Measurements from ENCODE around the gene GDF11.

The GDF11 gene

DNA sequence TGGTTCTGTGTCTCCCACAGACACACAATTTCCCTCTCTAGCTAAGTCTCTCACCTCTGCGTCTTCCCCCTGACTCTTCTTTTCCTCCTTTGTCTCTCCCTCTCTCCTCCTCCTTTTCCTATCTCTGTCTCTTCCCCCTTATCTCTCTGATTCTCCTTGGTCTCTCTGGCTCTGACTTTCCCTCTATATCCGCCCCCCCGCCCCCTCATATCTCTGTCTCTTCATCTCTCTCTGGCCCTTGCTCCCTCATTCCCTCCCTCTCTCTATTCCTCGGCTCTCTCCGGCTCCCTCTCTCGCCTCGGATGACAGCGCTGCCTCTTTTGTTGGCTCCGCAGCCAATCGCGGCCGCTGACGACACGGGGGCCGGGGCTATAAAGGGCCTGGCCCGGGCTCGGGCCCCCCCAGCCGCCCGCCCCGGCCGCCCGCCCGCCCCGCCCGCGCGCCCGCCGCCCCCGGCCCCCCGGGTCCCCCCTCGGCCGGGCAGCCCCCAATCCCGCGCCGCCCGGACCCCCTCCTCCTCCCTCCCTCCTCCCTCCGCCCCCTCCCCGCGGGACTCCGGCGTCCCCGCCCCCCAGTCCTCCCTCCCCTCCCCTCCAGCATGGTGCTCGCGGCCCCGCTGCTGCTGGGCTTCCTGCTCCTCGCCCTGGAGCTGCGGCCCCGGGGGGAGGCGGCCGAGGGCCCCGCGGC lies at the start of gene GDF11:
Gene GDF11, plus strand, starts transcription at position 404 of the 687 bp plus-strand sequence. Its CDS starts 195 bp downstream, at position 599.
- peak; percentile 93 for DNase-seq (ENCODE audit: low spot score)

DNA sequence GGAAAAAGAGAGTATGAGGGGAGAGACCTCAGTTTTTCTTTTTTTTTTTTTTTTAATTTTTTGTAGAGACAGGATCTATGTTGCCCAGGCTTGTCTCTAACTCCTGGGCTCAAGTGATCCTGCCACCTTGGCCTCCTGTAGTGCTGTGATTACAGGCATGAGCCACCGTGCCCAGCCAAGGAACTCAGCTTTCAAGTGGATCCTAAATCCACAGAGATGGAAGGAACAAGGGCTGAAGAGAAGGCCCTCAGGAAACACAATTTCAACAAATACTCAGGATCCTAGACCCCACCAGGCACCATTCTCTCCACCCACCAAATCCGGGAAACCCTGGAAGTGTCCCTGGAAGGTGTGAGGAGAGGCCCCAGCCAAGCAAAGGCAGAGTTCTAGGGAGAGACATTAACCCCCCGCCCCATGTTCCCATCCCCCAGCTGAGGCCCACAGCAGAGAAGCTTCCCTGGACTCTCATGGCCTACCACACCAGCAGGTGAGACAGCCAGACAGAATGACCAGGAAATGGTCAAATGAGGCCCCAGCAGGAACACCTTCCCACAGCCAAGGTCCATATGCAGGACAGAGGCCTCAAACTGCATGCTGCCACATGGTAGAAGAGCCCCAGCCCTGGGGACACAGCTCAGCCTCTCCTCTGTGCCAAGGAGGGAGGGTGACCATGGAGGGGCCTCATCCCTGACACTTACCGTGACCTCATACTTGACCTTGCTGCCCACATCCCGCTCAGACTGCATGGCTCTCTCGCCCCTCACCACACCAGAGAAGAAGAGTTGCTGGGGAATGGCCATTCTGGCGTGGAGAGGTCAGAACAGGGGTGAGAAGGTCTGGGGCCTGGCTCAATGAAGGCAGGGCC lies 49.4 kb upstream of the GDF11 start:
- DNase-seq (ENCODE audit: low spot score): no peak

DNA sequence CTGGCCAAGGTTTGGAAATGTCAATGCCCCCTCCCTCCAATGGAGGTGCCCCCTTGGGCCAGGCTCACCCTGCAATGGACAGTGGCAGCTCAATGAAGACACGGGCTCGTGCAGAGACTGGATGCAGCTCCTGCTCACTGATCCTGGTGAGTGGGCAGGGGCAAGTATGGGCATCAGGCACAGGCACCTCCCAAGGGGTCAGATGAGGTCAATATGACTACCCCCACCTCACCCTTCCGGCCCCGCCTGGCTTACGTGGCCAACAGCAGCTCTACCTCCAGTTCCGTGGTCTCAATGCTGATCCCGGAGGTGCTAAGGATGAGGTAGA lies 48.8 kb upstream of the GDF11 start:
- DNase-seq (ENCODE audit: low spot score): no peak

DNA sequence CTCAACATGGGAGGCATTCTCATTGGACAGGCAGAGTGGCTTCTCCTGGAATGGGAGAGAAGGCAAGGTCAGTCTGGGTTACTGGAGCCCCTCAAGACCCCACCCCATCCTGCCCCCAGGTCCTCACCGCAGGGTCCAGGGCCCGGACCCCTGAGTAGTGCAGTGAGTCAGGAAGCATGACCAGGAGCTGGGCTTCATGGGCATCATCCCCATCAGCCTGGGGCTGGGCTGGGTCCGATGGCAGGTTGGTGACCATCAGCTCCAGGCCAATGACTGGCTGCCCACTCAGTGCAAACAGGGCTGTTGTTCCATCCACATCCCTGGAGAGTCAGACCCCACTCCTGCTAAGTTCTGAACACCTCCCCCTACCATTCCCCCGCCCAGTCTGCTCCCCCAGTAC lies 48.3 kb upstream of the GDF11 start:
- no peak for DNase-seq (ENCODE audit: low spot score)

DNA sequence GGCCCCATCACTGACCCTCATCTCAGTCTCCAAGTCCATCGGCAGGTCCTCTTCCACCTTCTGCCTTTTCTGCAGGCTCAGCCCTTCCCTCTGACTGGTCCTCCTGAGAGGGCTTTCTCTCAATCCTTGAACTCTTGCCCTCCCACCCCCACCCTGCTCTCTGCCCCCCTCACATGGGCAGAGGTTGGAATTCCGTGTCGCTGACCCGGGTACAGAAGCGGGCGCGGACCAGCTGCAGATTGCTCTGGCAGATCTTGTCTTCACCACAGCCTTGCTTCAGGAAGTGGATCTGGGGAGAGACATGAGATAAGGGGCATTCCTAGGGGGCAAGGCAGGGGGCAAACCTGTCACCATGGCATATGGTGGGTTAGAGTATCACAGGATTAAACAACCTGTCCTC lies 47.6 kb upstream of the GDF11 start:
- DNase-seq (ENCODE audit: low spot score): no peak

DNA sequence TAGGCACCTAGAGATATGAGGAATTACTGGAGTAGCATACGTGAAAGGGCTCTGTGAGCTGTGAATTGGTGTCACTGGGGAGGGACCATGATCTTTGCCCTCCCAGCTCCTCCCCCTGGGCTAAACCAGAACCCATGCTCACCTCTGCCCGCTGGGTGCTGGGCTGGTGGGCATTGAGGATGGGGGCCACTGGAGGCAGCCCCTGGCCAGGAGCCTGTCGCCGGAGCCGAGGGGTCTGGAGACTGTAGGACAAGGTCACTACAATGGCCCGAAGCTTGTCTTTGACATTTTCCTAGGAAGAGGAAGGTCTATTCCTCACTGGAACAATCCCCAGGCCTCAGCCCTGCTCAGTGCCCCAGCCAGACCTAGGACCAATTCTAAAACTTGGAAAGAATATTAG lies 46.8 kb upstream of the GDF11 start:
- DNase-seq (ENCODE audit: low spot score): no peak

DNA sequence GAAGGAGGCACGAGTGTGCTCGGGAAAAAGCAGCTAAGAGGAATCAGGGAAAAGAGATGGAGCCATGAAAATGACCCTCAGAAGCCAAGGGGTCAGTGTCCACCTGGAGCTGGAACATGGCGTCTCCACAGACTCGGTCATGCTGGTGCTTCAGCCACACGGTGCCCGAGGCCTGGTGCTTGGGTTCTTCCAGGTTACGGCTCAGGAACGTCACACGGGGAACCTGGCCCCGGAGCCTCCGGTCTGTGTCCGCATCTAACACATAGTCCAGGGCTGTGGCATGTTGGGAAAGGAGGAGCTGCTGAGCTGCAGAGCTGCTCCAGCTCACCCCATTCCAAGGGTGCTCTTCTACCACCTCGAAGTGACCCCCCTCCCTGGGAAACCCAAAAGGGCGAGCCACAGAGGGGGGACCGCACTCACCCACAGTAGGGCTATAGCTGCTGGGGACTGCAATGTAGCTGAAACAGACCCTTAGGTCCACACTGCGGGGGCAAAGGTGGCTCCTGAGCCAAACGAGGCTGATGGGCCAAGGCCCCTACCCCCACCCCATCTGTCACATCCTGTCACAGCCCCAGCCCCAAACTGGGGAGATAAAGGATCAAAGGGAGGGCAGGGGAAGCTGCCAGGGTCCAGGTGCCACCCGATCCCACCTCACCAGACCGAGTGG lies 46.0 kb upstream of the GDF11 start:
- peak; percentile 4 for DNase-seq (ENCODE audit: low spot score)

DNA sequence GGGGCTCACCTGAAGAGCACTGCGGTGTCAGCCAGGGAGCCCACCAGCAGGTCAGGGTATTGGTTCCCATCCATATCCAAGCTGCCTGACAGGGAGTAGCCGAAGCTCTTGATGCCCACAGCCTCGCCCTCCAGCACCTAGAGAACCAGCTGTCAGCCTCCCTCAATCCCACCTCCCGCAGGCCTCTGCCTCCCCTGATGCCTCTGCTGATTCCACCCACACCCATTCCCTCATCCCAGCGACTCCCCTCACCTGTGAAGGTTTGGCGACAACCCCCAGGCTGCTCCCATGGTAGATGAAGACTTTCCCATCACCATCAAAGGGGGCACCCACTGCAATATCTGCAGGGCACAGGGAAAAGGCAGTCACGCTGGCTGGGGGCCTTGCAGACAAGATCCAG lies 45.2 kb upstream of the GDF11 start:
- DNase-seq (ENCODE audit: low spot score): peak; percentile 6

DNA sequence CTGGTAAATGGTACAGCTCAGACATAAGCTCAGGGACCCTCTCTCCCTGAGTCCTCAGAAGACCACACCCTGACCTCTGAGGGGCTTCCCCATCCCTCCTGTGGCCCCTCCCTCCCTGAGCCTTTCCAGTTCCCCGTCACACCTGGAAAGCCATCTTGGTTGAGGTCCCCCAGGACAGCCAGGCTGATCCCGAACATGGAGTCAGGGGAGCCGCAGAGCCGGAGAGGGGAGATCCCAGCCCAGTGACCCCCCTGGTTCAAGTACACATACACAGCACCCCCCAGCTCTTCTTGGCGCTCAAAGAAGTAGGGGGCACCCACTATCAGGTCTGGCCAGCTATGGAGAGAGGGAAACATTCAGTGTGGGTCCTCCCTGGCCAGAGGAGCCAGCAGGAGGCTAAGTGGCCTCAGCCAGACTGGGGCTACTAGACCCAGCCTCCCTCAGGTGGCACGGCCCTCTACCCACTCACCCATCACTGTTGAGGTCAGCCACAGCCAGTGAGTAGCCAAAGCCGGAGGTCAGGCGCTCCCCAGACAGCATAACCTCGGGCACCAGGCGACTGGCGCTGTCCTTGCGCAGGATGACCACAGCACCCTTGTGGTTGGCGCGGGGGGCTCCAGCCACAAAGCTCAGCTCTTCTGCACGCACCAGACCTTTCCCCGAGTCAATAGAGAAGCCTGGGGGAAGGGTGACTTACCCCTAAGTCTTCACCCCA lies 44.5 kb upstream of the GDF11 start:
- DNase-seq (ENCODE audit: low spot score): peak; percentile 4

DNA sequence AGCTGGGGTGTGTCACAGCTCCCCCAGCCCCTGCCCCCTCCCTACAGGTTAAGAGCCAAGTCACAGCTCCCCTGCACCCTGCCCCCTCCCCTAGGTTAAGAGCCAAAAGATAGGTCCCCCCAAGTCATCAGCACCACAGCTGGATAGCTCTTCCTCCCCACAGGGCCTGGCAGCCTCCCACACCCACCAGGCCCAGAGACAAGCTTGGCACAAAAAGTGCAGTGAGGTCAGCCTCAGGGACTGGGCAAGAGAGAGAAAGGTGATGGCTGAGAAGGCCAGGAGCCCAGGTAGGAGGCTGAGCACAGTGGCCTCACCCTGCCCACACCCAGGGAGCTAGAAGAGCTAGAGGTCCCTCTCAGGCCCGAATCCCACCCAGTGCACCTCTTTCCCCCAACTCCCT lies 44.0 kb upstream of the GDF11 start:
- no peak for DNase-seq (ENCODE audit: low spot score)

DNA sequence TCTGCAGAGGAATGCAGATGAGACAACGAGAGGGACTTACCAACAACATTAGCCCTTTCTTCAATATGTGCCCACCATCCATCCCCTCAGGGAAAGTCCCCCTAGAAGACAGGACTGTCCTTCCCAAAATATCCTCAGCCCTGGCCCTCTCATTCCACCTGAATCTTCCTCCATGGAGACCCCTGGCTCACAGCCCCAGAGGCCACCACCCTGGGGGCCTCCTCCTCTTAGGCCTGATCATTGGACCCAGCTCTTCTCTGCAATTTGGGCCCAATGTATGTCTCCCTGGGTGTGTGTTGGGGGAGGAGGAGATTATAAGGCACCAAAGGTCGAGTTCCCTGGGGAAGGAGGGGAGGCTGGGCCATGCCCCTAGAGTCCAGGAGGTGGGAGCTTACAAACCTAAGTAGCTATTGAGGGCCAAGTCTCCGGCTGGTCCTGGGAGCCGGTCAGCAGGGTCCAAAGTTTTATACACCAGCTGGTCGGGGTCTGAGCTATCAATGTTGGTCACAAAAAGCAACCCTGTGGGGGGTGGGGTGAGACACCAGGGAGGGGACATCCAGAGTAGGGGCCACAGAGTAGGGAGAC lies 43.4 kb upstream of the GDF11 start:
- peak; percentile 7 for DNase-seq (ENCODE audit: low spot score)

DNA sequence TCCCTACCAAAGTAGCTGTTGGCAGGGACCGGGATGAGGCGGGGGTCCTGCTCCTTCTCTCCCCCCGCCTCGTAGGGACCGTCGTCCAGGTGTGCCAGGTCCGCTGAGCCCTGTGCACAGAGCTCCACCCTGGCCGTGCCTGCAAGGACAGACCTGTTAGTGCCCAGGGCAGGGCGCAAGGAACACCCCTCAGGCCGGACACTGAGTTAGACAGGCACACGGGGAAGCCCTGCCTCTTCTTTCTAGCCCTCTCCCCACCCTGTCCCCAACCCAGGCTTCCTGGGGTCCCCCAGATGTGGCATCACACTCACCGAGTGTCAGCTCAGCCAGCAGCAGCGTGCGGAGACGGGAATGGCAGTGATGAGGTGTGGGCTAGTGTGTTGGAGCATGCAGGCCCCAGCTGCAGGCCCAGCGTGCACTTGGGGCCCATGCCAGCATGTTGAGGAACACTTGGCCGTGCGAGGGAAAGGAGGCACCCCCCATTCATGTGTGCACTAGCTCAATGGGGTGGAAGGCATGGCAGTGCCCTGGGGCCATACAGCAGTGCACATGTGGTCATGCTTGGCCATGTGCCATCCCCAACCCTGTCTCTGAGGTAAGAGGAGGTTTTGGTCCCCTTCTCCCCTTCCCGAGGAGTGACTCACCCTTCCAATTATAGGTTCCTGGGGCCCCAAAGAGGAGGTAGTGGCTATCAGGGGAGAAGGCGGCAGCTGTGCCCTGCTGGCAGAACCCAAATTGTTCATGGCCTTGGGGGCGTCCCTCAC lies 42.5 kb upstream of the GDF11 start:
- DNase-seq (ENCODE audit: low spot score): no peak

DNA sequence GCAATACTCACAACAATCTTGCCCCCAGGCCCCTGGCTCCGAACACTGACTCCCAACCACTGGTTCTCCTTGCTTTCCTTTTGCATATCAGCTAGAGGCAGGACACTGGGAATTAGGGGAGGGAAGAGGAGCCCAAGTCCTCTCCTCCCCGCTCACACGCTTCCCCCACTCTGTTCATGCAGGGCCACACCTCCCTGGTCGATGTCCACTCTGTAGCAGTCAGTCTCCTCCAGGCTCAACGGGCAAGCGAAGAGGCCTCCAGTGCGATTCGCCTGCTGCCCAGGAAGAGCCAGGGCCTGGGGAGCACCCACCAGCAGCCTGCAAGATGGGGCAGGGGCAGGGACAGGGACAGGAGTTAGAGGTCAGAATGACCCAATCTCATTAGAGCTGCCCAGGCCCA lies 40.1 kb upstream of the GDF11 start:
- DNase-seq (ENCODE audit: low spot score): no peak

DNA sequence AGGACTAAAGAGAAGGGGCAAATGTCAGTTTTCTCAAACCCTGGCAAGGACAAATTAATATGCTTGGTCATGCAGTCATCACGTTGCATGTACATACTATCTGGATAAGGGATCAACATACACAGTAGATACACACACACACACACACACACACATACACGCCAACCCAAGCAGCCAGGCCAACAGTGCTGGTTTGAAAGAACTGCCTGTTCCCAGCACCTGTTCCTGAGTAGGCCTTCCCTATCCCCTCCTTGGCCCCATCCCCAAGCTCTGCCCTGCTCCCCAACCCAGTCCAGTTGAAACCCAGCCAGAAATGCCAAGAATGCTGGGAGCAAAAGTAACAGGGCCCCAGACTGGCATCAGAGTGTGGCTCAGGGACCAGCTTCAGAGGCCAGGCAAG lies 39.6 kb upstream of the GDF11 start:
- DNase-seq (ENCODE audit: low spot score): no peak

DNA sequence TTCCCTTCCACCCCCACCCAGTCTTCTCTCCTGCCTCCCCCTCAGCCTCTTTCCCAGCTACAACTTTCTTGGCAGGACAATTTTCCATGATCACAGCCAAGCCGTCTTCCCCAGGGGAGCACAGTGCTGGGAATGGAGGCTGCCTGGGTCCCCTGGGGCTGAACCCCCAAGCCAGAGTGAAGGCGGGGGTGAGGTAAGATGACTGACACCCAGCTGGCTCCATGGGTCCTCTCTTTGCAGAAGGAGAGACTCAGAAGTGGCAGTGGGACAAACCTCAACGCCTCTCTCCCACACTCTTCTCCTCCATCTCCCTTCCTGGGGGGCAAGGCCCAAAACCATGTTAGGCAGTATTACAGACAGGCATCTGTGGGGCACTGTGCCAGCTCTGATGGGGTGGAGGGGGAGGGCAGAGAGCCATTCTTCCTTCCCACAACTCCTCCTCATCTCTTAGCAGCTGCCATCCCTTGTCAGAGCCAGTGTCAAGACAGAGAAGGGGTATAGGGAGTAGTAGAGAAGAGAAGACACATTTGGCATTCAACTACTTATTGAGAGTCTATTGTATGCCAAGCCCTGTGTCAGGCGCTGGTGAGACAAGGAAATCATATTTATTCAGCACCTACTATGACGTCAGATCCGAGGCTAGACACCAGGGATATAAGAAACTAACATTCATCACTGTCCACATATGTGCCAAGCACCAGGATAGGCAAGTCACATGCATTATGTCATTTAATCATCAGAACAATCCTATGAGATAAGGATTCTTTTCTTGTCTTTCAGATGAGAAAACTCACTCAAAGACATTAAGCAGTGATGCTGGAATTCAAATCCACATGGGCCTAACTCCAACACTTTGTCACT lies 38.8 kb upstream of the GDF11 start:
- DNase-seq (ENCODE audit: low spot score): no peak

DNA sequence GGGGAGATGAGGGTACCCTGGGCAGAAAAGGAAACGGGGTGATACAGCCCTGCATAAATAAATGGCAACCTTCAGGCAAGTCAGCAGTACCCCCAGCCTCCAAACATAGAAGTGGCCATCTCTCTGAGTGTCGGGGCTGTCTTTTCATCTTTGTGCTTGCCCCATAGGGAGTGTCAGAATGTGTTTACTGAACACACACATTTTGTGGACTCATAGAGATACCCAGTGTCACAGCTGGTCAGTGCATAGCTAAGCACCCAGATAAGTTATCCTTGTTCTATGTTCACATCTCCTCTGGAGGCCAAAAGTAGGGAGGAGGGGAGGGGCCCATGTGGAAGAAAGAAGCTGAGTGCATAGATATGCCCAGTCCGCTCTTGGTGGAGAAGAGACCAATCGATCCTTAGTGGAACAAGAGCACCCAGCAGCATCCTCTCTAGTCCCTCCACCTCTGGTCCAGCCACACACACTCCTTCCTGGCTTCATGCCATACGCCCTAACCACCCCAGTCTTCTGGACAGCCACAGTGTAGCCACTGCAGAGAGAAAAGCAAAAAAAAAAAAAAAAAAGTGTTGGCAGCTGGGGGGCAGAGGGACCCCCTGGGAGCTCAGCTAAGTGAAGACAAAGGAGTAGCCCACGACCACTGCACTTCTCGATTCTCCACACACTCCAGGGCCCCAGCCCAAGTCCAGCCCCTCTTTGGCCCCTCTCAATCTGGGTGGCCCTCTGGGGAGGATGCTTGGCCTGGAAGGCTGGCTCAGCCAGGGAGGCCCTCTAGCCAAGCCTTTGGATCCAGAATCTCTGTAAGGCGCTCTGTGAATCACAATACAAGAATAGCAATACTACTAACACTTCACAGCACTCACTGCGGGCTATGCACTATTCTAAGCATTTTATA lies 37.9 kb upstream of the GDF11 start:
- no peak for DNase-seq (ENCODE audit: low spot score)

DNA sequence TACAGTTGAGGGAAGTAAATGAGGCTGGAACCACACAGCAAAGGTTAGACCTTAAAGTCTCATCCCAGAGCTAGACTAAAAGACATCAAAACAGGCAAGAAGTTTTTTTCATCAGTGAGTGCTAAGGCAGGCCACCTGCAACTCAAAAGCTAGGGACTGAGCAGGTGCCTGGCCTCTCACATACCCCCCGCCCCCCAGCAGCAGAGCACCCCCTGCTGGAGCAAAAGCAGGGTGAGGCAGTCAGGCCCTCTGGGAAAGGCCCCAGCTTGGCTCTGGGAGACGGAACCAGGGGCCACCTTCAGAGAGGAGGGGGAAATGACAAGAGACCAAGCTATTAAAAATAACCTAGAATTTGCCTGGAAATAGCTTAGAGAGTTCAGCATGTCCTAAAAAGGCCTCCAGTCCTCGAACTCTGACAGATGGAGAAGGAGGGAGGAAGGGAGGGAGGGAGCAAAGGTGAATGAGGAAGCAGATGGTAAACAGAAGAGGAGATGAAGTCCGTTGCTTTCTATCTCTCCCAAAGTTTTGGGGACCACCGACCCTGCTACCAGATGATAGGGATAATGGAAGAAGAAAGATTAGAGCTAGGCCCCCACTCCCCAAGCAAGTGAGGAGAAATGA lies 37.0 kb upstream of the GDF11 start:
- peak; percentile 52 for DNase-seq (ENCODE audit: low spot score)

DNA sequence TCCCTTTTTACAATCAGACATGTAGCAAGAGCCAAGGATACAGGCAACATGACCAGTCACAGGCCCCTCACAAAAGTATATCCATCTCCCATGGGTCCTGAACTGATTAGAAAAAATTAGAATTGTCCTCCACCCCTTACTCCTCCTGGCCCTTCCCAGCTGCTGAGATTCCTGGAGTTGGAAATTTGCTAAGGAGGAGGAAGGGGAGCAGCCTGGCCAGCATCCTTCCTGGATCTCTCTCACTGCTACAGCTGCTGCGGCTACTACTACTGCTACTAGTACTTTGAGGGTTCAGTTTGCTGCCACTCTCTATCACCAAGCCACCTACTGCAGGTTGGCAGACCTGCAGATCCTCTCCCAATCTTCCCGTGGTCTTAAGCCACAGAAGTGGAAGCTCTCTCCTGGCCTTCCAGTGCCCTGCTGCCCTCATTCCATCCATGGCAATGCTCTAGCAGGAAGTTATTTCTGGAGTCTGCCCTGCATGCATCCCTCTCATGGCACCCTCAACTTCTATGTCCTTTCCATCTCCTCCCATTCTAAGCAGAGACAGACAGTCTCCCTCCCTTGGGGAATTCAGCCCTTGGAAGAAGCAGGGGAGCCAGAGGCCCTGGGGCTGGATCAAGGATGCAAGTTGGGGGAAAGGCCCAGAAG lies 36.2 kb upstream of the GDF11 start:
- no peak for DNase-seq (ENCODE audit: low spot score)

All from HuH-7.5 (cell line).